MM.1S (cell line): ENCODE measurements around the gene CCNK.

Experiments used
- CTCF ChIP-seq: fragments of 300-600 bp; sonication (generic); IDR thresholded peaks from 2 replicates; pipeline ENCODE4 v1.5.1; 2016; ENCODE audit warnings: antibody characterized with exemption, low read length, mixed read lengths
- EZH2 ChIP-seq: fragments of 300-600 bp; sonication (generic); optimal IDR thresholded peaks from 2 replicates; pipeline ENCODE3; 2017; ENCODE audit warnings: low read depth, mild to moderate bottlenecking, antibody characterized with exemption, low read length, mixed read lengths
- EZH2phosphoT487 ChIP-seq: fragments of 300-600 bp; sonication (generic); IDR thresholded peaks from 2 replicates; pipeline ENCODE4 v1.6.1; 2018; ENCODE audit warnings: antibody characterized with exemption, low read length

GRCh38 chr14:99541677-99542470, 60.7 kb downstream of the CCNK start:
- no peak for TF ChIP-seq EZH2
- no peak for TF ChIP-seq CTCF
- no peak for TF ChIP-seq EZH2phosphoT487
